Fibroblast of mammary gland (primary cell): ENCODE measurements around the gene SGCA.

Source experiments
- DNase-seq: peaks from one replicate; pipeline ENCODE4 v3.0.0-alpha.2; 2010; ENCODE audit warnings: low read depth
- H3K4me3 ChIP-seq: 2 replicates; pipeline ENCODE4 v1.5.1; 2011; ENCODE audit warnings: low read depth, mild to moderate bottlenecking, low read length, moderate library complexity; ENCODE audit not compliant: control insufficient read depth
- CTCF ChIP-seq: conservative IDR thresholded peaks from 2 replicates; pipeline ENCODE4 v1.5.1; 2011; ENCODE audit warnings: low read depth, low read length, inconsistent platforms; ENCODE audit not compliant: control insufficient read depth, insufficient read depth

The SGCA gene

GRCh38 chr17:50182783-50183420 is 17.1 kb downstream of the SGCA start:
- no peak for TF ChIP-seq CTCF

GRCh38 chr17:50183421-50183994 is 17.7 kb downstream of the SGCA start:
- peak; percentile 63 for DNase-seq
- no peak for TF ChIP-seq CTCF
- H3K4me3 ChIP-seq: no peak overlapping the region

More at GRCh38 chr17:50182783-50183420, 17.1 kb downstream of the SGCA start:
- no peak overlapping the region for H3K4me3 ChIP-seq
- peak; percentile 43 for DNase-seq

- H3K4me3 ChIP-seq: no peak overlapping the region
- peak; percentile 57 for DNase-seq
- TF ChIP-seq CTCF: peak; percentile 31
These were observed 18.3 kb downstream of the SGCA start for GRCh38 chr17:50184064-50184463.

- TF ChIP-seq CTCF: no peak
- peak; percentile 82 for DNase-seq
- no peak overlapping the region for H3K4me3 ChIP-seq
These were observed 19.0 kb downstream of the SGCA start for GRCh38 chr17:50184611-50185398.

GRCh38 chr17:50185631-50186471 is 20.0 kb downstream of the SGCA start:
- DNase-seq: peak; percentile 61
- no peak overlapping the region for H3K4me3 ChIP-seq
- TF ChIP-seq CTCF: no peak

GRCh38 chr17:50186661-50187393 is 21.0 kb downstream of the SGCA start:
- DNase-seq: peak; percentile 72
- TF ChIP-seq CTCF: no peak
- no peak overlapping the region for H3K4me3 ChIP-seq
